ENCODE measurements around the gene MAPKAP1.

Gene MAPKAP1

GRCh38 chr9:125674981-125675973, 31.7 kb downstream of the MAPKAP1 start:
- DNase-seq (ENCODE audit: low spot score): no peak

- no peak for DNase-seq (ENCODE audit: low spot score)
Measured at GRCh38 chr9:125672876-125673275, 34.1 kb downstream of the MAPKAP1 start.

DNA sequence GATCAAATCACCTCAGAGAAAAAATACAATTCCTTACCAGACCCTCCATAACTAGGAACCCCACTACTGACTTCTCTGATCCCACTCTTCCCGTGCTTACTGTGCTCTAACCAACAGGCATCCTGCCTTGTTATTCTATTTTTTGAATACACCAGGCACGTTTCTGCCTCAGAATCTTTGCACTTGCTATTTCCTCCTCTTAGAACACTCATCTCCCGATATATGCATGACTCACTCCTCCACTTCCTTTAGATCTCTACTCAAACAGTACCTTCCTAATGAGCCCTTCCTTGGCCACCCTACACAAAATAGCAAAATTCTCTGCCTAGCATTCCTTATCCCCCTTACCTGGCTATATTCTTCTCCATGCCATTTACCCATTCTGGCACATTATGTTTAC, 43.9 kb downstream of the MAPKAP1 start:
- no peak for DNase-seq (ENCODE audit: low spot score)

DNA sequence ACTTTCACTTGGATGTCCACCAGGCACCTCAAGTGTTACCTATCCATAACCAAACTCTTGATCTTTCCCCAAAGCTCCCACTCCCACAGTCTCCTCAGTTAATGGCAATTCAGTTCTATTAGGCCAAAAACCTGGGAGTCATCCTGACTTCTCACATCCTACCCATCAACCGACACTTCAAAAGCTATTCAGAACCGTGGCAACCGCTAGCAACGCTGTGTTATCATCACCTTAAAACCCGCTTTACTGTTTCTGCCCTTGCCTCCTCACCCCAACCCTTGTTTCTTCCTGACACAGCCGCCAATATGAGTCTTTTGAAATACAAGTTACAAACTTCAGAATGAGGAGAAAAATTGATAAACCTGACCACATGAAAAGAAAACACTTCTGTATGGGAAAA, 46.5 kb downstream of the MAPKAP1 start:
- DNase-seq (ENCODE audit: low spot score): no peak

DNA sequence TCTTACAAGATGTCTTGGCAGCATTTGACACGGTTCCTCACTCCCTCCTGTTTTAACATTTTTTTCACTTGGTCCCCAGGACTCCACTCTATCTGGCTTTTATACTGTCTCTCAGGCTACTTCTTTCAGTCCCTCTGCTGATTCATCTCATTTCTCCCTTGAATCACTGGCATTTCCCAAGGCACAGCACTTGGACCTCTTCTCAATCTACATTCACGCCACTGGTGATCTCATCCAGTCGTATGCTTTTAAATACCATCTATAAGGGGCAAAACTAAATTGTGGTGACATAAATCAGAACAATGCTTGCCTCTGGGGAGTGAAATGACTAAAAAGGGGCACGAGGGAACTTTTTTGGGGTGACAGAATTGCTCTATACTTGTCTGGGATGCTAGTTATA, 47.1 kb downstream of the MAPKAP1 start:
- DNase-seq (ENCODE audit: low spot score): no peak

DNA sequence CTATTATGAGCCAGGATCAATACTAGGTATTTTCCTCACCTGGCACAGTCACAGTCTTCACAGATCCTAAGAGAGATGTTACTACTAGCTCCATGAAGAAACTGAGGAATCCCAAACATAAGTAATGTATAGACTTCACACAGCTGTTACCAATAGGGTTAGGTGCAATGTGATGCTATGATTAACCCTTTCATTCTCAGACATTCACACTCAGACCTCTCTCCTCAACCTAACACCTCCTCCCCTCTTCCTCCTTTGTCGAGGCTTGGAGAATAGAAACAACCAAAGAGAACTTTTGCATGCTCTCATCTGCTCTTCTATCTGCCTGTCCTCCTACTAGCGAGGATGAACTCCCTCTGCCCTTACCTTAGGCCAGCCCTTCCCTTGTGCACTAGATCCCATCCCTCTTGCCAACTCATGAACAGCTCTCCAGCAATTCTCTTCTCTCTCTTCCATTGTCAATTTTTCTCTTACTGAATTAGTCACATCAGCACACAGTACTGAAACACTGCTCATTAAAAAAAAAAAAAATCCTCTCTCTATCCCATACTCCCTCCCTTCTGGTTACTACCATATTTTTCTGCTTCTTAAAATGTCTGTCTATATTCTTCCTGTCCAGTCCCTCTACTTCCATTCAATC, 47.7 kb downstream of the MAPKAP1 start:
- no peak for DNase-seq (ENCODE audit: low spot score)

DNA sequence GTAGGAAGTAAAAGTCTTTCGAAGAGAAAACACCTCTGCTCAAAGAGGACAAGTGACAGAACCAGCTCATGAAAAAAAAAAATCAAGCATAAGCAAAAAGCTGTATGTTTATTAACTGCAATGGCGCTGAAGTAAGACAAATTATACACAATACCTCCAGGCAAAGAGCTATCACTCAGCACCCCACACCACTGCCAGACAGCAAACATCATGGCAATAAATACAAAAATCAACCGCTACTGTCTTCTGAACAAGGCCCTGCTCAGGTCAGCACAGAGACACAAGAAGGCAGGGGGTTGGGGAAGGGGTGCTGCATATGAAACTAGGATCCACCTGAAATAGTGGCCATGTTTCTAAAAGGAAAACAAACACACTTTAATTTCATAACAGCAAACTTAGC, 50.4 kb downstream of the MAPKAP1 start:
- DNase-seq (ENCODE audit: low spot score): no peak

DNA sequence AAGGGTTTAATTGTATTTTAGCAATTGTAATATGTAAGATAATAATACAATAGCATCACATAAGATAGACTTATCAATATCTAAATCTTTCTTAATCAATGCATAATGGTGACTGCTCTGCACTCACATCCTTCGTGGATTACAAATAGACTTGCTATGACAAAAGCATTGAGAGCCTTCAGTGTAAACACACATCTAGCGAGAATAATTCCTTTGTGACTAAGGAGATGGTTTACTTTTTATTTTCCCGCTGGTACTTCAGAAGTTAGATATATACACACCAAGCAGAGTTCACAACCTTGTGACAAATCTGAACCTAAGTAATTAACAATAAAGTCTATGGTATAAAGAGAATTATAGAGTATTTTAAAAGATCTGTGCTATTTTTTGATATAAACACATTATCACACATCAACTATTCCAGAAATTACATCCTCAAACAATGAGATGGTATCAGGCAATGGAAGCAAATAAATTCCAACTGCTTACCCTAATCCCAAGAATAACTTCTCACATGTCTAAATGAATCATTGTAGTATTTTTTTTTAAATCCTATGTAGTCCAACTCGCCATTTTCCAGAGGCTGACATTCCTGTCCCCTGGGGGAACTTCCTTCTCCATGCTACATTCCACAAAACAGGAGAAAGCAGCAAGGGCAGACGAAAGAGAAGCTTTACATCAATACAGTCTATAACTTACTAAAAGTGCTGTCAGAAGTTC, 51.2 kb downstream of the MAPKAP1 start:
- DNase-seq (ENCODE audit: low spot score): no peak

DNA sequence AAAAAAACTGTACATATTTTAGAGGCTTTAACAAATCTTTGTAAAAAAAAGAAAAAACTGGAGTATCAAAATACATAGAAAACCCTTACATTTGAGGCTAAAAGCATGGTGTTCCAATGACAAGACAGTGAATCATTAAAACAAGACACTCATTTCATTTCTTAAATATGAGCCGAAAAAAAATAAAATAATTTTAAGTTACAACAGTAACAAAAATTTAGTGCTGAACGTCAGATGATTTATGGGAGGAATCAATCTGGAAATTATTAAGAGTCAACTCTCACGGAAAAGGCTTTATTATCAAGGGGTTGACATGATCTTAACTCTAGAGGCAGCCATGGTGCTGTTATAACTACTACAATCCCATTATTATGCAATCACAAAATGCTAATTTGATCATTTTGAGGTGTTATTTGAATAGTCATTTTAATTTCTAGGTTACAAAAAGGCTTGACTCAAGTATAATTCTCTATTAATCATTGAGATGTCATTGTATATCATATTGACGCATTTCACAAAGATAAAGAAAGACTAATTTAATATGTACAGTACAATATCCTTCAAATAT, 51.9 kb downstream of the MAPKAP1 start:
- DNase-seq (ENCODE audit: low spot score): no peak

DNA sequence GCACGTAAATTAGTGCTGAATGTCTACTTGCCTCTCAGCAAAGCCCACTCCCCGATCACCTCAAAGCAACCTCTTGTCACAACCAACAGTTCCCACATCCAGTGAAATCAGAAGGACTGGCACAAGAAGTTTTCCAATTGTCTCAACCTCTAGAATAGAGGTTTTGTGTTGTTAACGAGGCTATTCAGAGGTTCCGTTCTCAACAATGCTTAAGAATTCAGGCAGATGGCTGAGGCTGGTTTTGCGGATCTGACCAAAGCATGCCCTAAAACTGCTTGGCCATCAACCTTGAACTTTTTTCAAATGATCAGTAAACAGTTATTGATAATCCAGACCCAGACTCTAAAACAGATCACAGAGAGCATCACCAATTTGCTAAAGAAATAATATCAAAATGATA, 52.9 kb downstream of the MAPKAP1 start:
- DNase-seq (ENCODE audit: low spot score): no peak

DNA sequence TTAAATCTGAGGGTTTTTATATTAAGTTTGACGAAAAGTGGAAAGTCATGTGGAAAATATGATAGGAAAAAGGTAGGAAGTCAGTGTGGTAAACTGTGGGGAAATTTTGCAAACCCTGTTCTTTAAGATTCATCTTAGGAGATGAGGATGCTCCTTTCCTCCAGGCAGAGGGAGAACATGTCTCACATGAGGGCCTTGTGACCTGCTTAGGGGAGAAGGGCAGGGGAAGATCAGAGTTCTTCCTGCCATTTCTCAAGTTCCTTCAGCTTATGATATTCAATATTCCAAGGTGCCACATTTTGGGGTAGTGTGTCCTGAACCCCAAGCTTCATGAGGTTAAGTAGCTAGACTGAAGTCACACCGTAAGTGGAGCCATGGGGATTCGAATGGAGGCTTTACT, 53.7 kb downstream of the MAPKAP1 start:
- DNase-seq (ENCODE audit: low spot score): no peak

DNA sequence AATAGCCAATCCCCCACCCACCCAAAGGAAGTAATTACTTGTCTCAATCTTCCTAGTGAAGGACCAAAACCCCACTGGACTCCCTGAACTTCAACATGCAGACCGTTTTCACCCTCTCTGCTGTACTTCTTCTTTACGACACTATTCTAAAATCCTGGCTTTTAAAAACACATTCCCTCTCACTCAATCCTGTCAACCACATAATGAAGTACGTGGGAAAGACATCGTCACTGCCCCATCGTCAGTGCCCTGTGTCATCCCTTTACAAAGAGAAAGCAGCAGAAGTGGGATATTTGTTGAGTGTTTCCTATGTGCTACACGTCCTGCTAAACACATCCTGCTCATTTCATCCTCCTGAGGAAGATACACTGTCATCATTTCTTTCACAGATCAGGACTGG, 54.2 kb downstream of the MAPKAP1 start:
- DNase-seq (ENCODE audit: low spot score): no peak

GRCh38 chr9:125652233-125652594, 54.8 kb downstream of the MAPKAP1 start:
- no peak for DNase-seq (ENCODE audit: low spot score)

GRCh38 chr9:125651576-125652232, 55.3 kb downstream of the MAPKAP1 start:
- DNase-seq (ENCODE audit: low spot score): no peak

DNA sequence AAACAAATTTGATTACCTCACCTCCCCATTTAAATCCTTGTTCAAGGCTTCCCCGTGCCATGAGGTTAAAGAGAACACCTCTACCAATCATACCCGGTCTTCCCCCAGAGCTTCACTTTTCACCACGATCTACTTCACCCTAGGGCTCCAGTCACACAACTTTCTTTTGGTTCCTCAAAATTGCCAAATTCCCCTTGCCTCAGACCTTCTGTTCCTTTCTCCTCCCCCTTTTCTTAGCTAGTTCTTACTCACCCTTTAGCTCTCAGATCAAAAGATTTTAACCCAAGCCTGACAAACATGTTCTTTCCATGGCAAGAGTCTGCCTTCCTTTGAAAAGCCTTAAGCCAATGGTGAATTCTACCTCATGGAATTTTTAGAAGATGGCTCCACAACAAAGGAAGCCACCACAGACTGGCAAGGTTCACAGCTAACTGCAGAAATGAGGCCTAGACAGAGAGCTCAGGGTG, 56.7 kb downstream of the MAPKAP1 start:
- DNase-seq (ENCODE audit: low spot score): no peak

DNA sequence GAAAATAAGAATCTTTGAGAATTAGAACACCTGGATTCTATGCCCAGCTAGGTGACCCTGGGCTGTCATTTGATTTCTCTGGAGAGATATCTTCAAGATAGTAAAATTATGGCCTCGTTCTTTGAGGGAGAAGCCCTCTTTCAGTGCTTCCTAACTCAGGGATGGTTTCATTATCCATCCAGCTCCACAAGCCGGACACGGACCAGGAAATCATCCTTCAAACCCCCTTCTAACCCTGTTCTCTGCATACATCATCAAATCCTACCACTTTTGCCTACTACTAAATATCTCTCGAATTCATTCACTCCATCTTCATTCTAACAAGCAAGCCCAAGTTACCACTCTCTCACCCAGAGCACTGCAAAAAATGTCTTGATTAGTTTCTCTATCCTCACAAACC, 57.2 kb downstream of the MAPKAP1 start:
- no peak for DNase-seq (ENCODE audit: low spot score)

DNA sequence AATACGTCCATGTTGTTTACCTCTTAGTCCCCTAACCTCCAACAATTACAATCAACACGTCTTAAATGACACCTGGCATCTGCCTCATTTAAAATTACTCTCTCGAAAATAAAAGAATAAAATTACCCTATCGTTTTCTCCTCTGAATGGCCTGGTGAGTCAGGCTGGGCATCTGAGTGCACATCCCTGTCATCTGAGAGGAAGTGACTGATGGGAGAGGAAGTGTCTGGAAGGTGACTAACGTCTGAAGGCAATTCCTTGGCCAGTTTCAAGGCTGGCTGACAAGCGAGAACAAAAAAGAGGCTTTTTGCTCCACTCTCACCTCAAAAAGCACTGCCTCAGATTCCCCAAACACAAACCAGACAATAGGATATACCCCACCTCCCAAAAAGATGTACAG, 57.7 kb downstream of the MAPKAP1 start:
- no peak for DNase-seq (ENCODE audit: low spot score)

- no peak for DNase-seq (ENCODE audit: low spot score)
Measured at GRCh38 chr9:125648294-125648693, 58.7 kb downstream of the MAPKAP1 start.

GRCh38 chr9:125646621-125647100, 60.3 kb downstream of the MAPKAP1 start:
- DNase-seq (ENCODE audit: low spot score): no peak

DNA sequence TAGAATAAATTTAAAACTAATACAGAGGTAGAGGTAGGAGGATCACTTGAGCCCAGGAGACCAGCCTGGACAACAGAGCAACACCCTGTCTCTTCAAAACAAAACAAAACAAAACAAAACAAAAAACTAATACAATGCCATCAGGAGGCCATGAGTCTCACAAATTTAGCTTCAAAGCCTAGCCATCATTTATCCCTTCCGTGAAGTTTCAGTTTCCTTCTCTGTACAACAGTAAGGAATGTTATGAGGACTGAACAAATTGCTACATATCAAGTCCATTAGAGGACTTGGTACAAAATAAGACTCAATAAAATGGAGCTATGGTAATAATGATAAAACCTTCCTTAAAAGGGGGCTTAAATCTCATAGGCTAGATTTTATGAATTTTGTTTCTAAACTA, 60.8 kb downstream of the MAPKAP1 start:
- no peak for DNase-seq (ENCODE audit: low spot score)

GRCh38 chr9:125644819-125645507, 62.0 kb downstream of the MAPKAP1 start:
- no peak for DNase-seq (ENCODE audit: low spot score)
